ENCODE measurements around the gene DAW1.

The DAW1 gene

DNA sequence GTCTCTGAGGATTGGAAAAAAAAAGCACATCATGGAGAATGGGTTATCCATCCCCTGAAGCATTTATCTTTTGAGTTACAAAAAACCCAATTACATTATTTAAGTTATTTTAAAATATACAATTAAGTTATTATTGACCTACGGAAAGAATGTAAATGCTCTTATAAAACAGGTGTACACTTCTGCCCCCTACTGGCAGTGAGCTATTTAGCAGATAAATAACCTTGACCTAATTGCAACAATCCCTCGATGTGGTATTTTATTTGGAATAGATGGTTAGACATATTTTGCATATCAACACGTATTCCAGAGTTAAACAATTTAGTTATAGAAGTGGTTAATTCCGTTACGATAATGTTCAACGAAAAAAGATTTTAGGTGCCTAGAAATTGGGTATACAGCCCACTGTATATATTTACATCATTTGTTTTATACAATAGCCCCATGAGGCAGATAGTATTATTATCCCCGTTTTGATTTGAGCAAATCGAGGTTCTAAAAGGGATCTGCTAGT is 9.1 kb upstream of the DAW1 start:
- DNase-seq: no peak

DNA sequence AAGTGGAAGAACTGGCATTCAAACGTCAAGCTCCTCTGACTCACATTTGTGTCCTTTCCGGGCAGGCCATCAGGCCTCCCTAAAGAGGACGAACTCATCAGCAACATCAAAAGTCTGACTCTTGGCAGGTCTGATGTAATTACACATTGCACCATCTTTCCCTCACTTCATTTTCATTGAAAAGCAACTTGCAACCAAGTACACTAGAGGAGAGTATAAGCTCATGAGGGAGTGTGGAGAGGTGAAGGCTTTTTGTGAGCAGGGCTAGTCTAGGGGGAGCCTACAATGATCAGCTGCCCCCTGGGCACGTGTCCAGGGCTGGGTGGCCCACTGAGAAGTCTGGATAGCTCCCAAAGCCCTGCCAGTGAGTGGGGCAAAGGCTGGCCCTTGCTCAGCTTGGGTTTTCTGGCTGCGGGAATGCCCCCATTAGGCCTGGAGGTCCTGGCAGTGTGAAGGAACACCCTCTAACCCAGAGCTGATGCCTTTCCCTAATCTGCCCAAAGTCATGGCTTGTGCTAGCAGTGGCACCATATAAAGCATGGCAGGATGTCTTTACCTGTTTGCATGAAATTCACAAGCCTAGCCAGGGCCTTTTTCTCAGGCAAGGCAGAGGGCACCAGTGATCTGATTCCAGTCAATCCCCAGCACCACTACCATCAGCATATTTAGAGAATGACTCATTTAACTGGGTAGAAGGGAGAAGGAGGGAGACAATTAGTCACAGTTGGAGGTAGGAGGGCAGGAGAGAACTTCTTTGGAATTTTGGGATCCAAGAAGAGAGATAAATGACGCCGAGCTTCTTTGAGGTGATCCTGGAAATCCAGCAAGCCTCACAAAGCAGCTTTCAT is 8.5 kb upstream of the DAW1 start:
- no peak for DNase-seq

DNA sequence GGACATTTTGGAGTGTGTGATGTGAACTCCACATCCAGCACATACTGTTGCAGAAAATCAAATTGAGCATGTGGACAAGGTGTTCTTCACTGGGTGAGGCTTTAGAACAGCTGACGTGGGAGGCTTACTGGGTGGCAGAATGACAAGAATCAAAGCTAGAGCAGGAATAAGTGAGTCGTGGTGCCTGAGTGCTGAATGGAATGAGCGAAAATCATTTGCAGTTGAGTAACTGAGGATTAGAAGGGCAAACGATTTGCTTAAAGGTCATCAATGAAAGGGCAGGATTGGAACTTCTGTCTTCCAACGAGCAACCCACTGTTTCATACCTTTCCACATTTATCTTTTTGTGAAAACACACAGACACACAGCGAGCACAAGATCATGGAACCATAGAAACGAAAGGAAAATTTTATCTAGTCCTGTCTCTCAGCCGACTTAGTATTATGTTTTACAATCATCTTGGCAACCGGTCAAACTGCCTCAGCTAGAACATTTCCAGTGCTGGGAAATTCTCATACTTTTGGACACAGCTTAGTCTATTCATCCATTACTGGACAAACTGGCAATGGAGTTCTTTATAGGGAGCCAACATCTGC is 7.2 kb upstream of the DAW1 start:
- no peak for DNase-seq

DNA sequence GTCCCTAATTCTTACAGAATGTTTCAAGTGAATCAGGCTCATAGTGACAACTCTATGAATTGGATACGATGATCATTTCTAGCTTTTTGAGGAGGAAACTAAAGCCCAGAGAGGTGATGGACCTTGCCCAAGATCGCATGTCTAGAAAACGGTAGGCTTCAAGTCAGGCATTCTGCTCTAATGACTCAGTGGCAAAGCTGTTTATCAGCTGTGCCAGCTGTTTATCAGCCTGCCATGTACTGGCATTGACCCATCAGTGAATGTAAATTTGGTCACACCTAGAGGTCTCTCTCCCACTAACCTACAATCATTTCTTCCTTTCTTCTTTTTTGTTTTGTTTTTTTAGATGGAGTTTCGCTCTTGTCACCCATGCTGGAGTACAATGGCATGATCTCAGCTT is 6.1 kb upstream of the DAW1 start:
- DNase-seq: no peak

DNA sequence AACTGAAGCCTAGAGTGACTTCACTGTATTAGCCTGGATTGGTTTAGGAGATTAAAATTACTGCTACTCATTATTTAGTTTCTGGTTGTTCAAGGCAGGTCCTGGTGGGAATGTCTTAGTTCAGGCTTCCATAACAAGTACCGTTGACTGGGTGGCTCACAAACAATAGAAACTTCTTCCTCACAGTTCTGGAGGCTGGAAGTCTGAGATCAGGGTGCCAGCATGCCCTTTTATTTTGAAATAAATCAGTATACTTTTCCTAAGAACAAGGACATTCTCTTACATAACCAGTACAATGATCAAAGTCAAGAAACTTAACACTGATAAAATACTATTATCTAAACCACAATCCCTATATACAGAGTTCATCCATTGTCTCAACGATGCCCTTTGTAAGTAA is 4.0 kb upstream of the DAW1 start:
- DNase-seq: no peak

DNA sequence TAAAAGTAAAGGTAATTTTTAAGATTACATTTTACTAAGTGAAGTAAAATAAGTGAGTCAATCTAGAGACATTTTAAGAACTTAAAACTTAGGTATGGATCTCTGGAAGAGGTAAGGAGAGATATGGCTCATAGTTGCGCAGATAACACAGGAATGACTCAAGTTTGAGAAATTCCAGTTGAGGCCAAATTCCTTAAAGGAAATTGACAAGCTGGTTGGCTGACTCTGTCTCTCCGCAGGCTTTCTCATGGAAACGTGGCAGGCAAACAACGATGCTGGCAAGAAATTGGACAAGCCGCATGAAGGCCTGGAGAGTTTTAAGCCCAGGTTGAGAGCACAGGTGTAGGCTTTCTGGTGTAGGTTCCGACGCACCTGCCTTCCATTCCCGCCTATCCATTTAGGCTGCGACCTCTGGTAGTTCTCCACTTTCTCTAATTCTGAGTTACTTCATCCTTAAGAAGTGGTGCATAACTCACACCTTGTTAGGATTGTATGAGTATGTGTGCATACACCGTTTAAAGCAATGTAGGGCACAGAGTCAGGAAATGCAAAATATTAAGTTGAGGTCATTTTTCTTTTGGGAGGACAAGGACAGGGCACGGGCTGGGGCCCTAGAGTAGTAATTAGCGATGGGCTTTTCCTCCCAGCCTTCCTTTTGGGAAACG is 589 bp upstream of the DAW1 start:
- no peak for DNase-seq

DNA sequence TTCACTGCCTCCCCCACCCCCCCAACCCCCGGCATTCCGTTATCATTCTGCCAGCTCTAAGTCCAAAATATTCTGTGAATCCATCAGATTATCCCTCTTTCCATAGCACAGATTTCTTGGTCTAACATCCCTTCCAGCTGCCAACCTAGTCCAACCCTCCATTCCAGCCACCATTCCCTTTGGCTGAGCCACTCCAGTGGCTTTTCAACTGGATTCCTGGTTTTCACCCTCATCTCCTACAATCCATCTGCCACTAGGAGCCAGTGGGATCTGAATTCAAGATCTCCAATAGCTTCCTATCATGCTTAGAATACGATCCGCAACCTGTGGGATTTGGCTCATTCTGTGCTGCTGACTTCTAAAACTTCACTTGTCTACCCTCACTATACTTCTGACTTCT is 1.2 kb downstream of the DAW1 start:
- DNase-seq: no peak

DNA sequence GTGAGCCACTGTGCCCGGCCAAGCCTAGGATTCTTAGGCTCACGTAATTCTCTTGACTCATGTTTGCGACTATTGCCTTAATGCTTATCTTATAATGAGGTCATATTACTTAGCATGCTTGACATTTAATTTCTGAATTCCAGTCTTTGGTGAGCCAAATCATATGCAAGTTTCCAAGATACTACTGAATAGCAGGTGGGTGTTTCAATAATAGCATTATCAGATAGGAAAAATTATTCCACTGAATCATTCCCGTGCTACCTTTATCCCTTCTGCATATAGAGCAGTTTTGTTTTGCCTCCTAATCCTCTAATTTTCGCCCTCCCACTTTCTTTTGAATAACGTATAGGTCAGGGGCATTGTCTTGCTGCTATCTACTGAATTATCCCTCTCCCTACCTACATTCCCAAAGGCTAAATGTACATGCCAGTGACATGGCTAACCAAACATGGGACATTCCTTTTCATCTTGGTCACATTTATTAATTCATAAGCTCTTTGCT is 4.9 kb downstream of the DAW1 start:
- no peak for DNase-seq

DNA sequence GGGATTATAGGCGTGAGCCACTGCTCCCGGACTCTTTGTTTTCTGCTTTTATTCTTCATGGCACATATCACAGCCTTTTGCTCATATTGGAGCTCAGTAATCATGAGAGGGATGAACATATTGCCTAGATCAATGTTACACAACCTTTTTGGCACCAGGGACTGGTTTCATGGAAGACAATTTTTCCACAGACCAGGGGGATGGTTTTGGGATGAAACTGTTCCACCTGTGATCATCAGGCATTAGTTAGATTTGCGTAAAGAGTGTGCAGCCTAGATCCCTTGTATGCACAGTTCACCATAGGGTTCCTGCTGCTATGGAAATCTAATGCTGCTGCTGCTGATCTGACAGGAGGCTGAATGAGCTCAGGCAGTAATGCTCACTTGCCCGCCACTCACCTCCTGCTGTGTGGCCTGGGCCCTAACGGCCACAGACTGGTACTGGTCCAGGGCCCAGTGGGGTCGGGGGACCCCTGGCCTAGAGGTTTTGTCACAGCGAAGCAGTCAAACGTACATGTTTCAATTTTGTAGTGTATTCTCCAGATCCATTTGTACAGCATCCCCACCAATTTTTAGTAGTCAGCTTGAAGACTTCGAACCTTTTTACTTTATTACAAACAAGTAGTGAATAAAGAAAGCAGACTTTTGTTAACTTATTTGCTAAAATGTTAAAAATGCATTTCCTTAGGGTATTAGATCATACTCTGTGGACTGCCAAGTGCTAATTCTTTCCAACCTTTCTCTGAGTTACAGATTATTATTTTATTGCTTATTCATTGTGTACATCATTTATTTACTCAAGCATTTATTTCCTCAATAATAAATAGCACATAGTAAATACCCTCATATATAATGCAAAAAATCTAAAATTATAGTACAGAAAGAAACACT is 6.2 kb downstream of the DAW1 start:
- no peak for DNase-seq

DNA sequence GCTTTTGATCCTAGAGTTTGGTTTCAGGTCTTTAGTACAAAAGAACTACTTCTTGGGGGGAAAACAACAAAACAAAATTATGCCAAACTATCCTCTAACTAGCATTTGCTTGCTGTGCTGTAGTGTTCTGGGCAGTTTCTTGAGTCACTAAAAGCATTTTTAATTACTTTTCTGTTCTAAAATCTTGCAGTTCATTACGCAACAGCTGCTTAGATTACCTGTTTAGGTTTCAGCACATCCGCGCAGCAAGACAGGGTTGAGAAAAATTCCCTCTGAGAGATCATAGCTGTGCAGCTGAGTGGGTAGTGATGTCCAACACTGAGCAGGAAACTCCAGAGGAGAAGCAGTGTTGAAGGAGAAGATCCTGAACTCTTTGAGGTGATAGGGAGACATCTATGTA is 9.0 kb downstream of the DAW1 start:
- DNase-seq: no peak

DNA sequence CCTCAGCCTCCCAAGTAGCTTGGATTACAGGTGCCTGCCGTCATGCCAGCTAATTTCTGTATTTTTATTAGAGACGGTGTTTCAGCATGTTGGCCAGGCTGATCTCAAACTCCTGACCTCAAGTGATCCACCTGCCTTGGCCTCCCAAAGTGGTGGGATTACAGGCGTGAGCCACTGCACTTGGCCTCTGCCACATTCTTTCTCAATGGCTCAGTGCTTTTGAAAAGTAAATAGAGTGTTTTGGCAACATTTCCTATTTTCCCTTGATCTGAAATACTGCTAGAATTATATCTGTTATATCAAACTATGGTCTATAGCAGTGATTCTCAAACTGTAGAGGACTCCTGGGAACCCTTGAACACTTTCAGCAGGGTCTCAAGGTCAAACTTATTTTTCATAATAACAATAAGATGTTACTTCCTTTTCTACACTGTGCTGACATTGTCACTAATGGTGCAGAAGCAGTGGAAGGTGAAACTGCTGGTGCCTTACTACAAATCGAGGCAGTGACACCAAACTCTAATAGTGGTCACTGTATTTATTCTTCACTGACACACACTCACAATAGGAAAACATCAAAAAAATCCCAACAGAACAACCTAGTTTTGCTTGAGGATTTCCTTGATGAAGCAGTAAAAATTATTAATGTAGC is 10.6 kb downstream of the DAW1 start:
- no peak for DNase-seq

DNA sequence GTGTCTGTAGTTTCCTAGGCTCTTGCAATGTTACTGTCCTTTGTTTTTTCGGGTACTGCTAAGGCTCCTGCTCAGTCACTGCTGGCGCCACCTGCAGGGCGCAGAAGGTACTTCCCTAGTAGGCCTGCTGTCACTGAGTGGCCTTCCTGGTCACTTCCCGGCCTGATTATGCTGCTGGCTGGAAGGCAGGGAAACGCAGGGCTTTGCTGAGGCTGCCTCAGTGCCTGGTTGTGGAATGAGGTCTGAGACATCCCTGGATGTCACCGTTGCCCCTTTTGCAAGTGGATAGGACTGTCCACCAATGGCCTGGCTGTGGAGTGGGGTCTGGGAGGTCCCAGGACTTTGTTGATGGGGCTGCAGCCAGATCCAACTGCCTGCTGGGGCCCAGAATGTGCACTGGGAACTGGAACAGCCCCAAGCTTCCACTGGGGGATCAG is 13.1 kb downstream of the DAW1 start:
- DNase-seq: peak; percentile 40

DNA sequence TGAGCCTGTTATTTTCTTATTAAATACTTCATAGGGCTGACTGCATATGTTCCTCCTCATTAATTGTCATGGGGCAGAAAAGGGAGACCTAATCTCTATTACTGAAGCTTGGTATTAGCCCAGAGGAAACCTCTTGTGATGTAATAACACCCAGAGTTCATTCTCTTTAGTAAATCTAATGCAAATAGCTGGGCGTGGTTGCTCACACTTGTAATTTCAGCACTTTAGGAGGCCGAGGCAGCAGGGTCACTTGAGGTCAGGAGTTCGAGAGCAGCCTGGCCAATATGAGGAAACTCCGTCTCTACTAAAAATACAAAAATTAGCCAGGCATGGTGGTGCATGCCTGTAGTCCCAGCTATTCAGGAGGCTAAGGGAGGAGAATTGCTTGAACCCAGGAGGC is 14.7 kb downstream of the DAW1 start:
- DNase-seq: no peak

DNA sequence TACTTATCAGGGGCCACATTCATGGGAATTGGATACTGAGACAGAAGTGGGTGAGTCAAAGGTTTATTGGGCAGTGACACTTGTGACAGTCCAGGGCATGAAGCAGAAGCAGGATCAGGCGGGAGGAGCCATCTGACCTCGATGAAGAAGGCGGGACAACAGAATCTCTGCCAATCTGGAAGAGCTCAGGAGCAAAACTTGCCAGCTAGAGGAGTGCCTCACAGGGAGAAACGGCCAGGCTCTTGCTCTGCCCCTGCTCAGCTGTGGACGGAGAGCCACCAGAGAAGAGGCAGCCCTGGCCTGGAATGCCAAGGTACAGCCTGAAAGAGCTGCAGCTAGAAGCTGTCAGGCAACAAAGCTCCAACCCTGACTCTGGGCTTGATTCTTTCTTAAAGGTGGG is 16.9 kb downstream of the DAW1 start:
- no peak for DNase-seq

DNA sequence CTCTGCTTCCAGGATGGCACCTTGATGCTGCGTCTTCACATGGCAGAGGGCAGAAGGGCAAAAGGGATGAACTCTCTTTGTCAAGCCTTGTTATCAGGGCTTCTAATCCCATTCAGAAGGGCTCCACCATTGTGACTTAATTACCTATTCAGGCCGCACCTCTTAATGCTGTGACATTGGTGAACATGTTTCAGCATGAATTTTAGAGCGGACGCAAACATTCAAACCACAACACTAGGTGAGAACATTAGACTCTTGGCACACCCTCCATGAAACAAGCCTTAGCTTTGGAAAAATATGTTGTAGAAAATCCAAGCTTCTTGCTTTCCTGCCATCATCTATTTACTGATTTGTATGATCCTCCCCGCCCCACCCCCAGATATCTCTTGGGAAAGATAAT is 17.9 kb downstream of the DAW1 start:
- DNase-seq: no peak

DNA sequence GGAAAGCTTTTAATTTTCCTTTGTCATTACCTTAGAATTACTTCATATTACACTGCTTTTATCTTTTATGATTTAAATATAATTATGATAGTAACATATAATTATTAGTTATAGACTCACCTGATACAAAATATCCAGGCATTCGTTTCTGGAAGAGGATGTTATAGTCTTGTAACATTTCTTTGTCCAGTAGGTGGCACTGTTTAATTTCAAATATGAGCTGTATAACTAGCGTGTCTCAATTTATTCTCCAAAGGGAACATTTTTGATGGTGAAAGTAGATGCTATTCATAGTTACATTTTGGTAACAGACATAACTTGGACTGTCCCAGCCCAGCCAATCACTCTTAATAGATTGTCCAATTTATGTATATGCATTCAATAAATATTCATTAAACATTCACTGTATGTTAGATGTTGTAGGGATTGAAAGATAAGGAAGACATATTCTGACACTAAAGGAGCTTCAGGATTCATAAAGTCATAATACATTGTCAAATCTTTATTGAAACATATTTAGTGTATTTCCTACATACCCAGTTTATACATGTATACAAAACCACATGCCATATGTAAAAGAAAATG is 19.2 kb downstream of the DAW1 start:
- no peak for DNase-seq

DNA sequence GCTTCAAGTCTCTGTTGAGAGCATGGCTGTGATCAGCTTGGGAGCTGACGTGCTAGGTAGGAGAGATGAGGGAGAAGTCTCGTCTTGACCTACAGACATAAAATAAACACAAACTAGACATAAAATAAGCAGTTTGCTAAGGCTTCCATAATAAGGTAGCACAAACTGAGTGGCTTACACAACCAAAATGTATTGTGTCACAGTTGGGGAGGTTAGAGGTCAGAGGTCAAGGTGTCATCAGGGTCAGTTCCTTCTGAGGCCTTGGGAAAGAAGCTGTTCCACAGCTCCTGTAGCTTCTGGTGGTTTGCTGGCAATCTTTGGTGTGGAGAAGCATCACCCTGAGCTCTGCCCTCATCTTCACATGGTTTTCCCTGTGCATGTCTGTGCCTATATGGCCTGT is 20.2 kb downstream of the DAW1 start:
- no peak for DNase-seq

DNA sequence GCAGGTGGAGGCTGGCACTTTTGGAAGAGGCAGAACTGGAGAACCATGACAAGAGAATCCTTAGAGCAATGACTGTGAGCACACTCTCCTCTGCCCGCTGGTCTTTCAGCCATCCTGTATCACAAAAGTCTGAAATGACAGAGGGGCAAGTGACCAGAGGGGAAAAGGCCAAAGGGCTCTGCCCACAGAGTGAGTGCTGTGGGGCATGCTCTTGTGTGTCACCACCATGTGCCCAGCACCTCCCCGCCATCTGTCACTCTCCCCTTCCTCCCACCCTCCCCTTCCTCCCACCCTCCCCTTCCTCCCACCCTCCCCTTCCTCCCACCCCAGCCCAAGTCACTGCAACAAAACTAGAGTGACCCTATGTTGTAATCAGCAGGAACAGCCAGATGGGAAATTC is 31.9 kb downstream of the DAW1 start:
- DNase-seq: no peak

DNA sequence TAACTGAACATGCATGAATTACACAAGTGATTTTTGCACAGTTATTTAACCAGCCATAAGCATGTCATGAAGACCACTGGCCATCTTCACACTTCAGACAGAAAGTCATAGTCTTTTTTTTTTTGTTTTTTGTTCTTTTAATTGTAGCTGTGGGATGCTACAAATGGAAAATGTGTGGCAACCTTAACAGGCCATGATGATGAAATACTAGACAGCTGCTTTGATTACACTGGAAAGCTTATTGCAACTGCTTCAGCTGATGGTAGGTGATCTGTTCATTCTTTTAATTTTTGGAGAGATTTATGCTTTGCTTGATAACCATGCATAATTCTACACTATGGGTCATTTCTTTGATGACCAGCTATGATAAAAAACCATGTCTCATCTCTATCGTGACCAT is 35.6 kb downstream of the DAW1 start:
- DNase-seq: no peak

DNA sequence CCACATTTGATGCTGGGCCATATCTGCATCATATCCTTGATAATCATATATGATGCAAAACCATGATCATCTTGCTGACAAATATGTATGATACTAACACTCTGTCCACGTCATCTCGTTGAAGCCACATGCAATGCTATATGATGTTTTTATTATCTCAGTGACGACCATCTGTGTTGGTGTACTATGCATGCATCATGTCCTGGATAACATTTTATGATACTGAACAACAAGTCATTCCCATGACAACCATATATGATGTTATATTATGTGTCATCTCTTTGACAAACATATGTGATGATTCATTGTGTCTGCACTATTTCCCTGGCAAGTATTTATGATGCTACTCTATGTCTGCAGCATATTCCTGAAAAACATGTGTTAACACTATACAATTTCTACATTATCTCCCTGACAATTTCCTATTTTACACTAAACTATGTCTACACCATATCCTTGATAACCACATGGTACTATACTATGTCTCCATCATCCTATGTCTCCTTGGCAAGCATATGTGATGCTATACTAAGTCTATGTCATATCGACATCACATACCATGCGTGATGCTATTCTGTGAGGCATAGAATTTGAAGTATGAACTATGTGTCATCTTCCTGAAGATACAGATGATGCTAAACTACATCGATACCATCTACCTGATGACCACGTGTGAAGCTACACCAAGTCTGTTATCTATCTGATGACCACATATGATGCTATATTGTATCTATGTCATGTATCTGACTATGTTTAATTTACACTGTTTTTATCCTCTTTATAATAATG is 37.0 kb downstream of the DAW1 start:
- DNase-seq: no peak

DNA sequence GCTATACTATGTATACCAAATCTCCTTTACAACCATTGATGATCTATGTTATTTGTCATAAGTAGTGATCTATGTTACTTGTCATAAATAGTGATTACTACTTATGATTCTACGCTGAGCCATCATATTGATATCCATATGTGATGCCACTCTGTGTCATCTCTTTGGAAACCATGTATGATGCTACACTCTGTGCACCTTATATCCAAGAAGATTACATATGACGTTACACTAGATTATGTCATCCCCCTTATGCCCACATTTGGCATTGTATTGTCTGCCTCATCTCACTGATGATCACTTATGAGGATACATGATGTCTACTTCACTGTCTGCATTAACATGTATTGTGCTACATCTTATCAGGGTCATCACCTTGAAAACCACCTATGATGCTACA is 42.9 kb downstream of the DAW1 start:
- DNase-seq: no peak
